GM15510 (cell line): ENCODE measurements around the gene AMHR2.
A peak's percentile ranks its signal among the peaks of the same experiment; 100 is the strongest.

ENCODE experiments used
- POLR2A ChIP-seq: IDR thresholded peaks from 3 replicates; pipeline ENCODE4 v1.6.1; 2011; ENCODE audit warnings: borderline replicate concordance; ENCODE audit not compliant: insufficient read length; ENCODE audit errors: extremely low read depth

AMHR2 gene

DNA sequence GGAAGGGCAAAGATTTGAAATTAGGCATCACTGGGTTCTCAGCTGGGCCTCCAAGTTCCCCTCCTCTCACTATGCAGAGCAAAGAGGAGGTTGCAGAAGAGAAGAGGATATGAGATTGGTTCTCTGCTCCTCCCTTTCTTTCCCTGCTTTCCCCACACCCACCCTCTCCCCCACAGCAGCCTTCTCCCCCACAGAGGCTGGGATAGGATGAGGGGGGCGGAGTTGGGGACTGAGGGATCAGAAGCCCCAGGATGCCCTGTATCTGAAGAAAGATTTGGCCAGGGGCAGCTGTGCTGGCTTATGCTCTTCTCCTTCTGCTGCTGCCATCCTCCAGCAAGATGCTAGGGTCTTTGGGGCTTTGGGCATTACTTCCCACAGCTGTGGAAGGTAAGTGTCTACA lies at the start of gene AMHR2:
Gene AMHR2 (plus strand): TSS at position 259 of the 400 bp plus-strand sequence. CDS start 80 bp downstream, at position 339.
- TF ChIP-seq POLR2A = no peak

DNA sequence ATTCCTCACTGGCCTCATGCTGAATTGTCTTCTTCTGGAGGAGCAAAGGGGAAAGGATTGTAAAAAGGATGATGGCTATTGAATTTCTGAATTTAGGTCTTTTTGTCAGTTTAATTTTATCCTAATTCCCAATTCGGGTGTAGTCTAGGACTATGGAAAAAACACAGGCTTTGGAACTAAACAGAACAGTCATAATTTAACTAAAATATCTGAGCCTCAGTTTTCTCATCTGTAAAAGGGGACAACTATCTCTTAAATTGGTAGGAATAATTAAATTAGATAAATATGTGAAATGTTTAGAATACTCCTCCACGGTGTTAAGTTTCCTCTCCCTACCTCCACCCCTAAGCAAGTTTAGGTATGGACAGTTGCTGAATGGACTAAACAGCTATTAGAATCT lies 46.9 kb upstream of the AMHR2 start:
- no peak for TF ChIP-seq POLR2A

DNA sequence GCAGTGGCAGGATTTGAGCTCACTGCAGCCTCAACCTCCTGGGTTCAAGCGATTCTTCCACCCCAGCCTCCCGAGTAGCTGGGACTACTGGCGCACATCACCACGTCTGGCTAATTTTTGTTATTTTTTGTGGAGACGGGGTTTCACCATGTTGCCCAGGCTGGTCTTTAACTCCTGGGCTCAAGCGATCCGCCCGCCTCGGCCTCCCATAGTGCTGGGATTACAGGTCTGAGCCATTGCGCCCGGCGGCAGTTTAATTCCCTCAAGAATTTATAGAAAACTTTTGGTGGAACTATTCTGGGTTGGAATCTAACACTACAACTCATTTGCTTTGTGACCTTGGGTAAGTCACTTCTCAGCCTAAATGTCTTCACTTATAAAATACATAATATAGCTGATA lies 45.4 kb upstream of the AMHR2 start:
- no peak for TF ChIP-seq POLR2A

DNA sequence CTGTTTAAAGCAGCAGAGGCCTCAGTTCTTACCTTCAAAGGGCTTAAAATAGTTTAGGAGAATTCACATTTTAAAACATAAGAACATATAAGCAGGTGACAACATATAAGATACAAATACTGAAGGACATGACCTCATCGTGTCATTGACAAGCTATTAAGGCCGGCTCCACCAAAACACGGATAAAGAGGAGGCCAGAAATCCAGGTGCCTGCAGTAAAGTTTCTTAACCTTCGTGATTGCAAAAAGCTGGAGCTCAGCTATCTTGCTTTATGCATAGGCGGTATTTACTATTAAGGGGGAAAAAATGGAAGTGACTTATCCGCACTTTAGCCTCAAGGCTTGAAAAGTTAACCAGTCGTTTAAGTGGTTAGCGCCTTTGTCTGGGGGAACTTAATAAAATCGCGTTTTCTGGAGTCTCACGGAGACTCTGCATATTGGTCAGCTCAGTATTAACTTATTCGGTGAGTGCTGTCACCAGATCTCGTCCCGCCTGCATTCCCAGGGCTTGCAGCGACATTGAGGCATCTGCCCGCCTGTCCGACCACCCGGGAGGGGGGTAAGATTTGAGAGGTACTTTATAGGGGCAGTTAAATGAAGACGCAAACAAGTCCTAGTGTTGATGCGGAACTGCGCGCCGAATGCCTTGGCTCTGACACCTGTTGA lies 44.8 kb upstream of the AMHR2 start:
- TF ChIP-seq POLR2A = no peak

DNA sequence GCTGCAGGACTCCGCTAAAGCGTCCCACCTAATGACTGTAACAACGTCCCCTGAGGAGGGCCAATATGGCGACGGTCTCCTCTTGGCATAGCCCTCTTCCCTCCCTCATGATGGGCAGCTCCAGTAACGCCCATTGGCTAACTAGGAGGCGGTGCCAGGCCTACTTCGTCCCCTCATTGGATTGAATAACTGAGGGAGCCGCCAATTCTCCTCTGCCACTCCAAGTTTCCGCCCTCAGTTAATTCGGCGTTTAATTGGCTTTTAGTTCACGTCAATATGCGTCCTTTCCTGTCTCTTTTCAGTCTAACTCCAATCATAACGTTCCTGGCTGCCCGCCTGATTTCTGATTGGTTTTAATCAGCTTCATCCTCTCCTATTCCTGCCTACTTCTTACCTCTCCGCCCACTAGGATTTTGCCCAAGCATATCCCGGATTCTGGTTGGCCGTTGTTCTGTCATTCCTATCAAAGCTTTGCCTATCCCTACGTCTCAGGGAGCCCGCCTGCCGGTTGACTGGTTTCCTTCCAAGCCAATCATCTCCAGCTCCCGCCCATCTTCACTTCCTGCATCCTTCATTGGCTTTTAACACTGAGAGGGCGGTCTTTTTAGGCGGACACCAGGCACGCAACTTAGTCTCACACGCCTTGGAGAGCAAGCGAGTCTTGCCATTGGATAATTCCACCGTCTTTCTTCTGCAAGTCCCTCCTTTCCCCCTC lies 44.1 kb upstream of the AMHR2 start:
- peak; percentile 93 for TF ChIP-seq POLR2A

DNA sequence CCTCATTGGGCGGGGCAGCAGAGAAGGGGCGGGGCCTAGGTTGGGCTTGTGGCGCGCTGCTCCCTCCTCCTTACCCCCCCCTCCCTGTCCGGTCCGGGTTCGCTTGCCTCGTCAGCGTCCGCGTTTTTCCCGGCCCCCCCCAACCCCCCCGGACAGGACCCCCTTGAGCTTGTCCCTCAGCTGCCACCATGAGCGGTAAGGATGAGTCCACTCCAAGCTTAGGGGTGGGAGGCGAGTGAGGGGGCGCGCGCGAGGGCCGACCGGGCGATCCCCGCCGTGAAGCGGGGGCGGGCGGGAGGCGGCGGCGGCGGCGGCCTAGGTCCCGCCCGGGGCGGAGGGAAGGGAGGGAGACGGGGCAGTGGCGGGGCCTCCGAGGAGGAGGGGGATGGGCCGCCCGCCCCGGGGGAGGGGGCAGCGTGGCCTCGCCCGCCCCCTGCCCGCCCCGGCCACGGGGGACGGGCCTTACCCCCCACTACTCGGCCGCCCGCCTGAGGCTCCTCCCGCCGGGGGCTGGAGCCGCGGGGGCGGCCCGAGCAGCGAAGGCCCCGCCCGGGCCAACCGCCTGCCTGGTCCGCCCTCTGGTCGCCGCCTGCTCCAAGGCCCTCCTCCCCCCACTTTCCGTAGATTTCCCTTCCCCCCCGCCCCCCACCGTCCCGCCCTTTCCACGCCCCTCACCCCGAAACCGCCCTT lies 43.4 kb upstream of the AMHR2 start, which contains the start of gene SP1:
Gene SP1 (plus strand): TSS at position 73 of the 690 bp plus-strand sequence. CDS start 116 bp downstream, at position 189.
- TF ChIP-seq POLR2A = peak; percentile 31

DNA sequence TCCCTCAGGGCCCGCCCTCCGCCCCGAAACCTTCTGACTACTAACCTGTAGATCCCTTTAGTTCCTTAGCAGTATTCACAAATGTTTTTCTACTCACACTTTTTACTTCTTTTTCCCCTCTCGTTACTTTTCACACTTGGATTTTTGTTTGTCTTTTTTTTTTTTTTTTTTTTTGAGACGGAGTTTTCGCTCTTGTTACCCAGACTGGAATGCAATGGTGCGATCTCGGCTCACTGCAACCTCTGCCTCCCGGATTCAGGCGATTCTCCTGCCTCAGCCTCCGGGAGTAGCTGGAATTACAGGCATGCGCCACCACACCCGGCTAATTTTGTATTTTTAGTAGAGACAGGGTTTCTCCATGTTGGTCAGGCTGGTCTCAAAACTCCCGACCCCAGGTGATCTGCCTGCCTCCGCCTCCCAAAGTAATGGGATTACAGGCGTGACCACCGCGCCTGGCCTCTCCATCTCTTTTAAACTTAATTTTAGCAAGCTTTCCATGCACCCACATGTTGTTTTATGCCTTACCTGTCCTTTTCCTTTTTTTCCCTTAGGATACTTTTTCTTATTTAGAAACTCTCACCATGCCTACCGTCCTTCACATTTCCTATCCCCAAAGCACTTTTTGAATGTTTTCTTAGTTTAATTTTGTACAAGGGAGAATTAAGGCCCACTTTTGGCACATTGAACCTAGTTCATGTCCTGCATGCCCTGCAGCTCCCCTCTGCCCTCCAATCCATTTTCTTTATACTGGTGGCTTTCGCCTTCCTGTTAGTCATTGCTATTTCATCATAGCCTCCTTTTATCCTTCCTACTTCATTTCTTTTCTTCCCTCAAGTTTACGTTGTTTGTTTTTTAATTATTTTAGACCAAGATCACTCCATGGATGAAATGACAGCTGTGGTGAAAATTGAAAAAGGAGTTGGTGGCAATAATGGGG lies 42.6 kb upstream of the AMHR2 start:
- TF ChIP-seq POLR2A = no peak

DNA sequence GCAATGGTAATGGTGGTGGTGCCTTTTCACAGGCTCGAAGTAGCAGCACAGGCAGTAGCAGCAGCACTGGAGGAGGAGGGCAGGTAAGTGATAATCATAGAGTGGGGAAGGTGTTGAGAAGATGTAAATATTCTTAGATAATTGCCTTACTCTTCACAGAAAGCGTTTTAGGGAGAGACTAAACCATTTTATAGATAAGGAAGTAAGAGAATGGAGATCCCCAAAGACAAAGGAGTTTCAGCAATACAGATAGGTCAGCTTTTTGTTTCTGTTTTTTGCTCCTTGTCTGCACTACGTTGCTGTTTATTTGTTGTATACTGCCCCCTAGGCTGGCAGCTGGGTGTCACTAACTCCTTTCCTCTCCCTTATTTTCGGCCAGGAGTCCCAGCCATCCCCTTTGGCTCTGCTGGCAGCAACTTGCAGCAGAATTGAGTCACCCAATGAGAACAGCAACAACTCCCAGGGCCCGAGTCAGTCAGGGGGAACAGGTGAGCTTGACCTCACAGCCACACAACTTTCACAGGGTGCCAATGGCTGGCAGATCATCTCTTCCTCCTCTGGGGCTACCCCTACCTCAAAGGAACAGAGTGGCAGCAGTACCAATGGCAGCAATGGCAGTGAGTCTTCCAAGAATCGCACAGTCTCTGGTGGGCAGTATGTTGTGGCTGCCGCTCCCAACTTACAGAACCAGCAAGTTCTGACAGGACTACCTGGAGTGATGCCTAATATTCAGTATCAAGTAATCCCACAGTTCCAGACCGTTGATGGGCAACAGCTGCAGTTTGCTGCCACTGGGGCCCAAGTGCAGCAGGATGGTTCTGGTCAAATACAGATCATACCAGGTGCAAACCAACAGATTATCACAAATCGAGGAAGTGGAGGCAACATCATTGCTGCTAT lies 41.7 kb upstream of the AMHR2 start:
- no peak for TF ChIP-seq POLR2A

DNA sequence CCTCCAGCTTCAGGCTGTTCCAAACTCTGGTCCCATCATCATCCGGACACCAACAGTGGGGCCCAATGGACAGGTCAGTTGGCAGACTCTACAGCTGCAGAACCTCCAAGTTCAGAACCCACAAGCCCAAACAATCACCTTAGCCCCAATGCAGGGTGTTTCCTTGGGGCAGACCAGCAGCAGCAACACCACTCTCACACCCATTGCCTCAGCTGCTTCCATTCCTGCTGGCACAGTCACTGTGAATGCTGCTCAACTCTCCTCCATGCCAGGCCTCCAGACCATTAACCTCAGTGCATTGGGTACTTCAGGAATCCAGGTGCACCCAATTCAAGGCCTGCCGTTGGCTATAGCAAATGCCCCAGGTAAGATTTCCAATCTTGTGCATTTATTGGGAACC lies 40.4 kb upstream of the AMHR2 start:
- TF ChIP-seq POLR2A = no peak

DNA sequence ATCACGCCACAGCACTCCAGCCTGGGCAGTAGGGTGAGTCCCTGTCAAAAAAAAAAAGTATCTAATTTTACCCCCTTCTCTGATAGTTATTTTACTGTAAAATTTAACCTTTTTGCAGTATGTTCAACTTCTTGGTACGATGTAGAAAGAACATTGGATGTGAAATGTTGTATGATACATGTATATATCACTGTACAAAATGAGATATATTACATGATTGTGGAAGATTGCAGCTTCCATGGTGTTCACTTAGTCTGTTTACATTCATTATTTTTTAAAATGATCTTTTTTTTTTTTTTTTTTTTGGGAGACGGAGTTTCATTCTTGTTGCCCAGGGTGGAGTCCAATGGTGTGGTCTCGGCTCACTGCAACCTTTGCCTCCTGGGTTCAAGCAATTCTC lies 34.7 kb upstream of the AMHR2 start:
- TF ChIP-seq POLR2A = no peak

DNA sequence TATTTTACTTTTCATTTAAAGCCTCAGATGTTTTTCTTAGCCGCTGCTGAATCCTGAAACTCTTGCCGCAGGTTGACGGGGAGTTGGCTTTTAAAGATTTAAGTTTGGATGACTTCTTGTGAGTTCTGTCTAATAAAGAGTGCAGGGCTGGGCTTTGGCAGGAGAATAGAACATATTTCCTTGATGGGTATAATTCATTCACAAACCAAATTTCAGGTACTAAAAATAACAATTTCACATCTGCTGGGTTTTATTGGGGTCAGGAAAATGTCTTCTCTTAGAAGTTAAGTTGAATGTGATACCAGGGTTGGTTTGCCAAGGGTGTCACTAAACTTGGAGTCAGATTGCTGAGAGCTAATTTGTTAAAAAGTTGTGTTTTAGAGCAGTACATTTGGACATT lies 34.0 kb upstream of the AMHR2 start:
- no peak for TF ChIP-seq POLR2A

DNA sequence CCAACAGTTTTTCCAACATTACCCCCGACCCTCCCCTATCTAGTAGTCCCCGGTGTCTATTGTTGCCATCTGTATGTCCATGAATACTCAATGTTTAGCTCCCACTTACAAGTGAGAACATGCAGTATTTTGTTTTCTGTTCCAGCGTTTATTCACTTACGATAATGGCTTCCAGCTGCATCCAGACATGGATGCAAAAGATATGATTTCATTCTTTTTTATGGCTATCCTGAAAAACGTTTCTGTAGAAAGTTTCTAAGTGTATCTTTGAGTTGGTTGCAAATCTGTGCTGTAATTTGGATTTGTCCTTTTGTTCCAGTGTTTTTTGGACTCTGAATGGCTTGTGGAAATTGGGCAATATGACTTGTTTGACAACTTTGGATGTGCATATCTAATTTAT lies 31.9 kb upstream of the AMHR2 start:
- no peak for TF ChIP-seq POLR2A

DNA sequence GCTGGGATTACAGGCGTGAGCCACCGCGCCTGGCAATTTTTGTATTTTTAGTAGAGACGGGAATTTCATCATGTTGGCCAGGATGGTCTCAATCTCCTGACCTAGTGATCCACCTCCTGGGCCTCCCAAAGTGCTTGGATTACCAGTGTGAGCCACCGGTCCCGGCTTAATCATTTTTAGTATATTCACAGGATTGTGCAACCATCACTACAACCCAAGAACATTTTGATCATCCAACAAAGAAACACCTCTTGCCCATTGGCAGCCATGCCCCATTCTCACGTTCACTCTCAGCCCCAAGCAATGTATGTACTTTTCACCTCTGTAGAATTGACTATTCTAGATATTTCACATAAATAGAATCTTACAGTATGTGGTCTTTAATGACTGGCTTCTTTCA lies 23.8 kb upstream of the AMHR2 start:
- no peak for TF ChIP-seq POLR2A
